ENCODE results near the gene SRP72.

Gene SRP72

DNA sequence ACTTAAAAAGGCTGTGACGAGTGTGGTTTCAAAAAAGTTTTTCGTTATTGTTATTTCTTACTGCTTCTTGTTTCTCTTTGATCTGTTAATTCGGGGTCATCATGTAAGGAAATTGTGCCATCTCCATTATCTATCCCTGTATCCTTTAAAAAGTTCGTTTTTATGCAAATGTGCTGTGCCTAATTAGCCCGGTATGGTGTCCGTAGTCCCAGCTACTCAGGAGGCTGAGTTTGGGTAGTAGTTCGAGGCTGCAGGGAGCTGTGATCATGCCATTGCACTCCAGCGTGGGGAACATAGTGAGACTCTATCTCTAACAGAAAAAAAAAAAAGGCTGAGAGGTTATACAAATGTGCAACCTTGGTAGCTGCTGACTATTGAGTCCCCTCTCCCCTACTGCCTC is 83.2 kb downstream of the SRP72 start:
- DNase-seq (ENCODE audit: low spot score) = no peak

GRCh38 chr4:56551516-56551915 is 84.1 kb downstream of the SRP72 start:
- DNase-seq (ENCODE audit: low spot score) = no peak

DNA sequence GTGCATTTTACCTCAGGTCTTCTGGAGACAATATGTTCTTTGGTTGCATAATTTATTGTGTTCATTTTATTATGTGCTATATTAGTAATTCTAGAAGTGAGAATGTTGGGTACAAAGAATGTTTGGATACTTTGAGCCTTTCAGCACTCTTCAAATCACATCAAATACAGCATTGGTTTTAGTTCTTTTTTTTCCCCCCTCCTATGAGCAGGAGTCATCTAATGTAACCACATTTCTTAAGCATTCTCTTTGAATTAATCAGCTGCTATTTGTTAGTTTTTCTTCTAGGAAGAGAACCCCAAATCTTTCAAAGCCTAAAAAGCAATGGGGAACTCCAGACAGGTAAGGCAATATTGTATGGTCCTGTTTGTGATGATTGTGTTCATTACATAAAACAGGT is 84.9 kb downstream of the SRP72 start:
- DNase-seq (ENCODE audit: low spot score) = no peak
